H1 (cell line): Measurements from ENCODE around the gene SH3PXD2B. TPM values are rescaled to one million over a fixed set of nuclear protein-coding genes. Genes with fewer than 3 reads are reported as not detected.

Experiments
- CTCF ChIA-PET: fragments of 300-600 bp; sonication (Branson Sonifier 250); formaldehyde crosslinking; loops from one replicate; lab custom pipeline; 2021; ENCODE audit not compliant: partially characterized antibody; lab: Charles Lee
- POLR2A ChIA-PET: fragments of 300-600 bp; sonication (Branson Sonifier 250); formaldehyde crosslinking; loops from one replicate; lab custom pipeline; 2021; ENCODE audit warnings: inconsistent platforms; ENCODE audit not compliant: partially characterized antibody; lab: Charles Lee
- DNase-seq, 2 experiments: peaks; one replicate each; pipeline versions ENCODE4 v3.0.0 to v3.0.0-alpha.2; 2010 to 2022; ENCODE audit warnings: low spot score in 2 of 2, low read depth in 1 of 2, mixed read lengths in 1 of 2
- FAIRE-seq: peaks from 2 replicates; lab custom pipeline; 2011; peaks lifted over from hg19 to GRCh38; lab: Jason Lieb, UNC
- H2AFZ ChIP-seq: 2 replicates; pipeline ENCODE4 v1.8.1; 2012; ENCODE audit warnings: low read length, inconsistent platforms
- H2AK5ac ChIP-seq: 2 replicates; pipeline ENCODE4 v1.6.1; 2013; ENCODE audit warnings: low read depth, low read length
- H2BK120ac ChIP-seq: replicated peaks from 2 replicates; pipeline ENCODE3; 2013; ENCODE audit warnings: low read depth, low read length, inconsistent platforms
- H2BK12ac ChIP-seq: 2 replicates; pipeline ENCODE4 v1.6.1; 2013; ENCODE audit warnings: low read depth, low read length
- H2BK15ac ChIP-seq: 2 replicates; pipeline ENCODE4 v1.6.1; 2013; ENCODE audit warnings: low read length
- H2BK20ac ChIP-seq: 2 replicates; pipeline ENCODE4 v1.6.1; 2013; ENCODE audit warnings: low read length
- H2BK5ac ChIP-seq: 2 replicates; pipeline ENCODE4 v1.6.1; 2013; ENCODE audit warnings: low read depth, low read length
- H3K14ac ChIP-seq: 2 replicates; pipeline ENCODE4 v1.6.1; 2013; ENCODE audit warnings: inconsistent platforms; ENCODE audit not compliant: insufficient read length
- H3K18ac ChIP-seq: 2 replicates; pipeline ENCODE4 v1.6.1; 2013; ENCODE audit warnings: low read length; ENCODE audit errors: extremely low read depth
- H3K23ac ChIP-seq: 2 replicates; pipeline ENCODE4 v1.6.1; 2013; ENCODE audit warnings: inconsistent platforms; ENCODE audit not compliant: insufficient read length
- H3K23me2 ChIP-seq: 2 replicates; pipeline ENCODE4 v1.6.1; 2013; ENCODE audit warnings: low read depth, low read length
- H3K27ac ChIP-seq: 2 replicates; pipeline ENCODE4 v1.6.1; 2011; ENCODE audit warnings: low read depth, low read length, inconsistent platforms
- H3K27me3 ChIP-seq, 4 experiments: replicated peaks in 1 of 4; 1 replicate in 1 of 4; 2 replicates in 3 of 4; pipeline versions ENCODE4 v1.6.1 to v1.8.1; 2011 to 2013; ENCODE audit warnings: low read length in 3 of 4, mild to moderate bottlenecking in 3 of 4, inconsistent platforms in 2 of 4, mixed read lengths in 2 of 4, moderate library complexity in 1 of 4; ENCODE audit not compliant: control insufficient read depth in 3 of 4, insufficient read depth in 3 of 4; ENCODE audit errors: extremely low read depth in 1 of 4
- H3K36me3 ChIP-seq, 4 experiments: 2 replicates each; pipeline versions ENCODE4 v1.6.1 to v1.8.1; 2011 to 2013; ENCODE audit warnings: mild to moderate bottlenecking in 4 of 4, low read length in 3 of 4, moderate library complexity in 2 of 4, control low read depth in 1 of 4, inconsistent platforms in 1 of 4; ENCODE audit not compliant: insufficient read depth in 4 of 4, control insufficient read depth in 2 of 4
- H3K4ac ChIP-seq: replicated peaks from 2 replicates; pipeline ENCODE3; 2013; ENCODE audit warnings: low read length, low read depth, mixed read lengths, inconsistent platforms; ENCODE audit not compliant: insufficient read length
- H3K4me1 ChIP-seq, 4 experiments: replicated peaks in 1 of 4; 1 replicate in 1 of 4; 2 replicates in 3 of 4; pipeline versions ENCODE4 v1.6.1 to v1.8.1; 2011 to 2013; ENCODE audit warnings: low read length in 3 of 4, inconsistent platforms in 2 of 4, mixed read lengths in 1 of 4; ENCODE audit not compliant: insufficient read depth in 4 of 4, control insufficient read depth in 3 of 4
- H3K4me2 ChIP-seq, 2 experiments: 2 replicates each; pipeline versions ENCODE4 v1.6.1 to v1.8.1; 2011 to 2013; ENCODE audit warnings: low read depth in 2 of 2, low read length in 2 of 2, control low read depth in 1 of 2, inconsistent platforms in 1 of 2, mild to moderate bottlenecking in 1 of 2; ENCODE audit not compliant: insufficient read depth in 1 of 2
- H3K4me3 ChIP-seq, 4 experiments: fragments of 200-600, 300-600 bp in 1 of 4; sonication (generic), shearing (Covaris generic), sonication (Bioruptor Twin) in 1 of 4; 2 replicates each; pipeline versions ENCODE4 v1.5.1 to v1.8.1; 2011 to 2016; ENCODE audit warnings: low read length in 4 of 4, low read depth in 3 of 4, control low read depth in 2 of 4, inconsistent platforms in 2 of 4, mild to moderate bottlenecking in 2 of 4, mixed read lengths in 1 of 4, moderate library complexity in 1 of 4; ENCODE audit not compliant: insufficient read depth in 2 of 4; ENCODE audit errors: extremely low read depth in 1 of 4
- H3K56ac ChIP-seq: replicated peaks from 2 replicates; pipeline ENCODE3; 2013; ENCODE audit warnings: low read depth, mild to moderate bottlenecking, mixed read lengths, low read length, inconsistent platforms; ENCODE audit not compliant: insufficient read length
- H3K79me1 ChIP-seq: 2 replicates; pipeline ENCODE4 v1.6.1; 2013; ENCODE audit warnings: low read depth, low read length, control low read depth
- H3K79me2 ChIP-seq, 2 experiments: 2 replicates each; pipeline versions ENCODE4 v1.6.1 to v1.8.1; 2012 to 2013; ENCODE audit warnings: low read length in 2 of 2, mild to moderate bottlenecking in 2 of 2, inconsistent platforms in 1 of 2; ENCODE audit not compliant: insufficient read depth in 2 of 2, control insufficient read depth in 1 of 2
- H3K9ac ChIP-seq, 4 experiments: replicated peaks in 1 of 4; 1 replicate in 1 of 4; 2 replicates in 3 of 4; pipeline versions ENCODE4 v1.6.1 to v1.8.1; 2011 to 2013; ENCODE audit warnings: low read depth in 3 of 4, low read length in 3 of 4, control low read depth in 2 of 4, mild to moderate bottlenecking in 2 of 4, moderate library complexity in 2 of 4, inconsistent platforms in 1 of 4; ENCODE audit errors: extremely low read depth in 1 of 4
- H3K9me3 ChIP-seq, 2 experiments: 2 replicates each; pipeline versions ENCODE4 v1.6.1 to v1.8.1; 2012 to 2013; ENCODE audit warnings: mild to moderate bottlenecking in 2 of 2, moderate library complexity in 2 of 2, control low read depth in 1 of 2, inconsistent platforms in 1 of 2, low read depth in 1 of 2, low read length in 1 of 2, mixed read lengths in 1 of 2; ENCODE audit not compliant: insufficient read depth in 2 of 2
- H4K20me1 ChIP-seq, 2 experiments: replicated peaks in 1 of 2; 2 replicates each; pipeline versions ENCODE3 to v1.8.1; 2011 to 2013; ENCODE audit warnings: inconsistent platforms in 2 of 2, low read length in 2 of 2, mild to moderate bottlenecking in 1 of 2; ENCODE audit not compliant: insufficient read depth in 2 of 2, control insufficient read depth in 1 of 2
- H4K5ac ChIP-seq: 2 replicates; pipeline ENCODE4 v1.6.1; 2013; ENCODE audit warnings: low read length, low read depth, mixed read lengths, inconsistent platforms; ENCODE audit not compliant: insufficient read length
- H4K8ac ChIP-seq: 2 replicates; pipeline ENCODE4 v1.8.0; 2013; ENCODE audit warnings: mild to moderate bottlenecking, moderate library complexity, low read length, inconsistent platforms; ENCODE audit not compliant: insufficient read depth; ENCODE audit errors: extremely low read depth
- H4K91ac ChIP-seq: replicated peaks from 2 replicates; pipeline ENCODE3; 2013; ENCODE audit warnings: low read length, mixed read lengths, inconsistent platforms; ENCODE audit not compliant: insufficient read length
- CHD2 ChIP-seq: IDR thresholded peaks from 2 replicates; pipeline ENCODE4 v1.6.1; 2012; ENCODE audit warnings: low read length, improper control_type of control experiment
- EZH2 ChIP-seq: fragments of 200-600 bp; sonication (generic); IDR thresholded peaks from 2 replicates; pipeline ENCODE4 v1.7.1; 2012; ENCODE audit warnings: low read depth, mild to moderate bottlenecking, moderate library complexity, low read length, inconsistent platforms; ENCODE audit not compliant: severe bottlenecking
- HDAC6 ChIP-seq: IDR thresholded peaks from one replicate; pipeline ENCODE4 v1.7.1; 2012; ENCODE audit warnings: low read depth, mild to moderate bottlenecking, inconsistent platforms, low read length, moderate library complexity
- JUN ChIP-seq: IDR thresholded peaks from 2 replicates; pipeline ENCODE4 v1.6.1; 2011; ENCODE audit warnings: low read depth, mild to moderate bottlenecking, improper control_type of control experiment, low read length
- RNF2 ChIP-seq: fragments of 200-900, 300-1000 bp; sonication (generic); IDR thresholded peaks from 2 replicates; pipeline ENCODE4 v1.7.1; 2016; ENCODE audit warnings: borderline replicate concordance, low read depth, mild to moderate bottlenecking, antibody characterized with exemption, low read length; ENCODE audit not compliant: poor library complexity, severe bottlenecking; ENCODE audit errors: missing control alignments
- SAP30 ChIP-seq: fragments of 300-600 bp; sonication (generic); IDR thresholded peaks from 2 replicates; pipeline ENCODE4 v1.7.1; 2012; ENCODE audit warnings: low read length, moderate library complexity, mild to moderate bottlenecking, inconsistent platforms; ENCODE audit not compliant: insufficient read depth, insufficient replicate concordance
- SP1 ChIP-seq: IDR thresholded peaks from 2 replicates; pipeline ENCODE4 v1.6.1; 2011; ENCODE audit warnings: low read depth, low read length
- SP2 ChIP-seq: IDR thresholded peaks from 2 replicates; pipeline ENCODE4 v1.6.1; 2012; ENCODE audit warnings: mild to moderate bottlenecking, low read length, inconsistent platforms
- WGBS, 2 experiments: shearing (Covaris generic) in 1 of 2; methylation state at CpG; one replicate each; pipeline versions ENCODE4 v1.1.6 to v1.1.7; 2013 to 2015; ENCODE audit warnings: low lambda C conversion rate in 2 of 2, mixed read lengths in 2 of 2, inconsistent platforms in 1 of 2, low coverage in 1 of 2, missing lambda C conversion rate in 1 of 2; ENCODE audit not compliant: insufficient replicate concordance in 2 of 2, insufficient coverage in 1 of 2, insufficient read length in 1 of 2; ENCODE audit errors: extremely low coverage in 1 of 2, missing lambda C conversion rate in 1 of 2; 5-methylcytosine and 5-hydroxymethylcytosine counted together
- polyA plus RNA-seq, 7 experiments: library from polyadenylated mRNA; depleted of rRNA in 3 of 7; stranded (reverse) in 5 of 7; unstranded in 2 of 7; fragments of >200 nt in 5 of 7; fragments of 200-250 nt in 2 of 7; gene quantifications; 1 replicate in 5 of 7; 2 replicates in 1 of 7; 4 replicates in 1 of 7; pipeline versions ENCODE4 v1.2.1 to v1.2.3, GENCODE V29; 2011 to 2013; ENCODE audit warnings: missing spikeins in 2 of 7, mixed read lengths in 2 of 7
- total RNA-seq: library from RNA; stranded (reverse); fragmentation: NEBNext Ultra II Directional; extraction: Animal tissue kit (Norgen Biotek cat#: 25700); gene quantifications from 2 replicates; pipeline ENCODE4 v1.2.1, GENCODE V29; 2021
- TF ChIP-seq, protein P1 (sequence below), 3 experiments: IDR thresholded peaks; 1 replicate in 2 of 3; 2 replicates in 1 of 3; pipeline versions ENCODE4 v1.5.1 to v1.6.1; 2011; ENCODE audit warnings: low read length in 3 of 3, mild to moderate bottlenecking in 3 of 3, inconsistent platforms in 2 of 3, low read depth in 1 of 3, moderate library complexity in 1 of 3; ENCODE audit not compliant: insufficient read depth in 1 of 3; ENCODE audit errors: control extremely low read depth in 1 of 3
- TF ChIP-seq, protein P2 (sequence below): IDR thresholded peaks from 2 replicates; pipeline ENCODE4 v1.6.1; 2011; ENCODE audit warnings: low read depth, mild to moderate bottlenecking, low read length; ENCODE audit not compliant: insufficient read depth

Gene SH3PXD2B
- total and polyA plus RNA-seq, 2 of the 8 experiments (the other 6 are each of a cell fraction or from before 2014, with no cell fraction given) = 32.9 to 72.9 TPM

DNA sequence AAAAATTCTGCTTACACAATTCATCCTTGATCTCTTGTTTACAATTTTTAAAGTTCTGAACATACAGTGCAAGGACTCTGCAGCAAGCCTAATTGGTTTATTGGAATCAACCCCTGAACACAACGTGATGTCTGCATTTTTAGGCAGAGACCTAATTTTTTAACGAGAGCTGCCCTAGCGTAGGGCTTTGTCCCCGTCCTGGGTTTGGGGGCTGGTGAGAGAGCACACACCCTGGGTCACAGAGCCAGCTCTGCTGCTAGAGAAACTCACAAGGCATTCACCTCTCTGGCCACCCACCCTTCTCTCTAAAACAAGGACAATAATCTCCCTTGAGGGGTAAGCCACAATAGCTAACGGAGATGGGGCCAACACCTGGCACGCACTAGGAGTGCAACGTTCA is 28.2 kb downstream of the SH3PXD2B start:
- ChIA-PET CTCF (interaction anchor here (0.6 to 7.1 kb wide), 6 partner anchors 14 to 91 kb away, joined by 3 to 36 read pairs (median 4); no protein-coding TSS in a partner anchor), POLR2A (interaction anchor here (0.8 to 1.0 kb wide), 2 partner anchors 9 to 12 kb away, joined by 3 read pairs; no protein-coding TSS in a partner anchor)
- no peak overlapping the region for H2BK5ac ChIP-seq
- TF ChIP-seq SP1 (no peak), HDAC6 (no peak), SAP30 (no peak), CHD2 (no peak), JUN (no peak), SP2 (no peak), RNF2 (no peak), EZH2 (no peak)
- TF ChIP-seq, protein P1, sequence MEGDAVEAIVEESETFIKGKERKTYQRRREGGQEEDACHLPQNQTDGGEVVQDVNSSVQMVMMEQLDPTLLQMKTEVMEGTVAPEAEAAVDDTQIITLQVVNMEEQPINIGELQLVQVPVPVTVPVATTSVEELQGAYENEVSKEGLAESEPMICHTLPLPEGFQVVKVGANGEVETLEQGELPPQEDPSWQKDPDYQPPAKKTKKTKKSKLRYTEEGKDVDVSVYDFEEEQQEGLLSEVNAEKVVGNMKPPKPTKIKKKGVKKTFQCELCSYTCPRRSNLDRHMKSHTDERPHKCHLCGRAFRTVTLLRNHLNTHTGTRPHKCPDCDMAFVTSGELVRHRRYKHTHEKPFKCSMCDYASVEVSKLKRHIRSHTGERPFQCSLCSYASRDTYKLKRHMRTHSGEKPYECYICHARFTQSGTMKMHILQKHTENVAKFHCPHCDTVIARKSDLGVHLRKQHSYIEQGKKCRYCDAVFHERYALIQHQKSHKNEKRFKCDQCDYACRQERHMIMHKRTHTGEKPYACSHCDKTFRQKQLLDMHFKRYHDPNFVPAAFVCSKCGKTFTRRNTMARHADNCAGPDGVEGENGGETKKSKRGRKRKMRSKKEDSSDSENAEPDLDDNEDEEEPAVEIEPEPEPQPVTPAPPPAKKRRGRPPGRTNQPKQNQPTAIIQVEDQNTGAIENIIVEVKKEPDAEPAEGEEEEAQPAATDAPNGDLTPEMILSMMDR (IDR thresholded peaks at IDR 0.05; ENCODE audit: control extremely low read depth in 1 of 3, insufficient read depth in 1 of 3, low read depth in 1 of 3, low read length in 3 of 3) = no peak
- TF ChIP-seq, protein P2, sequence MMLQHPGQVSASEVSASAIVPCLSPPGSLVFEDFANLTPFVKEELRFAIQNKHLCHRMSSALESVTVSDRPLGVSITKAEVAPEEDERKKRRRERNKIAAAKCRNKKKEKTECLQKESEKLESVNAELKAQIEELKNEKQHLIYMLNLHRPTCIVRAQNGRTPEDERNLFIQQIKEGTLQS = no peak

More for the DNA sequence above, 28.2 kb downstream of the SH3PXD2B start:
- 93% methylated on average over 7 of the region's 7 CpGs; no CpG with 5 or more reads in 1 of the 2 experiments for WGBS, 2 experiments
- Histone ChIP-seq H2AFZ (no peak overlapping the region), H3K4me1 (peaks cover 0 to 3% (median 0%) of the 10 kb centered on the region in 4 experiments; a peak in 2 of 7 replicates), H3K18ac (no peak overlapping the region), H3K23ac (no peak overlapping the region), H4K91ac (no peak overlapping the region), H3K14ac (no peak overlapping the region), H4K20me1 (peaks cover 8 to 36% of the 10 kb centered on the region in 2 experiments), H4K8ac (no peak overlapping the region), H3K4me2 (no peak overlapping the region), H2AK5ac (no peak overlapping the region), H4K5ac (no peak overlapping the region), H3K9me3 (no peaks in the 10 kb centered on the region), H2BK120ac (no peak overlapping the region), H2BK20ac (no peak overlapping the region), H3K56ac (no peak overlapping the region), H3K79me2 (peaks cover 0 to 55% of the 10 kb centered on the region in 2 experiments; a peak in 3 of 4 replicates), H2BK15ac (no peak overlapping the region), H3K4me3 (no peak overlapping the region), H3K4ac (no peak overlapping the region), H3K23me2 (no peaks in the 10 kb centered on the region), H3K27ac (no peak overlapping the region), H3K27me3 (no peaks in the 10 kb centered on the region), H3K79me1 (peaks cover 14% of the 10 kb centered on the region), H3K9ac (no peak overlapping the region), H3K36me3 (peaks cover 0 to 12% (median 4%) of the 10 kb centered on the region in 4 experiments; a peak in 4 of 8 replicates), H2BK12ac (no peak overlapping the region)
- no peak for FAIRE-seq
- DNase-seq = no peak
